ENCODE results near the gene OSBPL6.

OSBPL6 gene

GRCh38 chr2:178264211-178264610, 69.9 kb downstream of the OSBPL6 start:
- DNase-seq: no peak
- H3K4me1 ChIP-seq (ENCODE audit: low read length): no peaks in the 10 kb centered on the region

GRCh38 chr2:178265851-178266250, 71.5 kb downstream of the OSBPL6 start:
- Histone ChIP-seq H3K4me1 (ENCODE audit: low read length) (no peaks in the 10 kb centered on the region), H3K79me2 (ENCODE audit: low read length) (no peaks in the 10 kb centered on the region), H3K36me3 (replicated peaks; ENCODE audit: insufficient read depth, low read length) (no peaks in the 10 kb centered on the region), H3K27me3 (replicated peaks; ENCODE audit: insufficient read depth, low read length) (no peaks in the 10 kb centered on the region), H3K4me3 (ENCODE audit: low read length) (no peak overlapping the region), H3F3A (ENCODE audit: insufficient read depth, low read length) (no peaks in the 10 kb centered on the region), H3K27ac (ENCODE audit: low read length) (no peak overlapping the region), H3K9ac (ENCODE audit: low read length) (no peak overlapping the region), H4K20me1 (ENCODE audit: insufficient read depth, low read length) (no peaks in the 10 kb centered on the region), H3K9me2 (replicated peaks; ENCODE audit: insufficient read depth, low read length) (no peaks in the 10 kb centered on the region), H3K9me3 (replicated peaks; ENCODE audit: insufficient read depth, low read length) (no peaks in the 10 kb centered on the region), H3K4me2 (ENCODE audit: low read depth, low read length) (no peak overlapping the region), H2AFZ (ENCODE audit: low read length) (no peak overlapping the region)
- DNase-seq: no peak
- TF ChIP-seq EZH2phosphoT487 (IDR thresholded peaks at IDR 0.05; ENCODE audit: low read length) (no peak), EZH2 (optimal IDR thresholded peaks at IDR 0.05; ENCODE audit: low read depth, low read length) (no peak), CTCF (IDR thresholded peaks at IDR 0.05; ENCODE audit: low read length) (no peak)

More at GRCh38 chr2:178264211-178264610, 69.9 kb downstream of the OSBPL6 start:
- H2AFZ ChIP-seq (ENCODE audit: low read length): no peak overlapping the region
- no peaks in the 10 kb centered on the region for H4K20me1 ChIP-seq (ENCODE audit: insufficient read depth, low read length)
- no peaks in the 10 kb centered on the region for H3K36me3 ChIP-seq (replicated peaks; ENCODE audit: insufficient read depth, low read length)
- no peak overlapping the region for H3K4me3 ChIP-seq (ENCODE audit: low read length)
- no peaks in the 10 kb centered on the region for H3F3A ChIP-seq (ENCODE audit: insufficient read depth, low read length)
- H3K9ac ChIP-seq (ENCODE audit: low read length): no peak overlapping the region
- no peak overlapping the region for H3K27ac ChIP-seq (ENCODE audit: low read length)
- no peaks in the 10 kb centered on the region for H3K9me2 ChIP-seq (replicated peaks; ENCODE audit: insufficient read depth, low read length)
- no peaks in the 10 kb centered on the region for H3K9me3 ChIP-seq (replicated peaks; ENCODE audit: insufficient read depth, low read length)
- no peaks in the 10 kb centered on the region for H3K79me2 ChIP-seq (ENCODE audit: low read length)
- TF ChIP-seq EZH2phosphoT487 (IDR thresholded peaks at IDR 0.05; ENCODE audit: low read length) (no peak), EZH2 (optimal IDR thresholded peaks at IDR 0.05; ENCODE audit: low read depth, low read length) (no peak), CTCF (IDR thresholded peaks at IDR 0.05; ENCODE audit: low read length) (no peak)
- no peak overlapping the region for H3K4me2 ChIP-seq (ENCODE audit: low read depth, low read length)
- H3K27me3 ChIP-seq (replicated peaks; ENCODE audit: insufficient read depth, low read length): no peaks in the 10 kb centered on the region

- Histone ChIP-seq H4K20me1 (ENCODE audit: insufficient read depth, low read length) (no peaks in the 10 kb centered on the region), H3K27ac (ENCODE audit: low read length) (no peak overlapping the region), H2AFZ (ENCODE audit: low read length) (no peak overlapping the region), H3K9me3 (replicated peaks; ENCODE audit: insufficient read depth, low read length) (no peaks in the 10 kb centered on the region), H3K9ac (ENCODE audit: low read length) (no peak overlapping the region), H3K4me1 (ENCODE audit: low read length) (no peaks in the 10 kb centered on the region), H3K4me2 (ENCODE audit: low read depth, low read length) (no peak overlapping the region), H3K27me3 (replicated peaks; ENCODE audit: insufficient read depth, low read length) (no peaks in the 10 kb centered on the region), H3F3A (ENCODE audit: insufficient read depth, low read length) (no peaks in the 10 kb centered on the region), H3K36me3 (replicated peaks; ENCODE audit: insufficient read depth, low read length) (no peaks in the 10 kb centered on the region), H3K9me2 (replicated peaks; ENCODE audit: insufficient read depth, low read length) (no peaks in the 10 kb centered on the region), H3K79me2 (ENCODE audit: low read length) (no peaks in the 10 kb centered on the region), H3K4me3 (ENCODE audit: low read length) (no peak overlapping the region)
- DNase-seq: peak; percentile 36
- TF ChIP-seq CTCF (IDR thresholded peaks at IDR 0.05; ENCODE audit: low read length) (no peak), EZH2 (optimal IDR thresholded peaks at IDR 0.05; ENCODE audit: low read depth, low read length) (no peak), EZH2phosphoT487 (IDR thresholded peaks at IDR 0.05; ENCODE audit: low read length) (no peak)
These were observed 72.1 kb downstream of the OSBPL6 start for GRCh38 chr2:178266445-178266844.
